ENCODE measurements around the gene DAB2IP.

The DAB2IP gene

GRCh38 chr9:121766081-121766683 lies 114.7 kb downstream of the DAB2IP start:
- DNase-seq: no peak

GRCh38 chr9:121767171-121767769 lies 115.8 kb downstream of the DAB2IP start:
- DNase-seq: no peak

- no peak for DNase-seq
Measured at GRCh38 chr9:121768416-121769015, 117.1 kb downstream of the DAB2IP start.

GRCh38 chr9:121769939-121770338 lies 118.5 kb downstream of the DAB2IP start:
- DNase-seq: no peak

- no peak for DNase-seq
Measured at GRCh38 chr9:121770415-121771273, 119.2 kb downstream of the DAB2IP start.

- no peak for DNase-seq
Measured at GRCh38 chr9:121771418-121771817, 120.0 kb downstream of the DAB2IP start.

- no peak for DNase-seq
Measured at GRCh38 chr9:121771851-121772599, 120.6 kb downstream of the DAB2IP start.

- no peak for DNase-seq
Measured at GRCh38 chr9:121772600-121773285, 121.3 kb downstream of the DAB2IP start.

- no peak for DNase-seq
Measured at GRCh38 chr9:121773286-121773953, 122.0 kb downstream of the DAB2IP start.

- no peak for DNase-seq
Measured at GRCh38 chr9:121773954-121774714, 122.7 kb downstream of the DAB2IP start.

- DNase-seq: no peak
Measured at GRCh38 chr9:121774715-121775613, 123.5 kb downstream of the DAB2IP start.

GRCh38 chr9:121776001-121776738 lies 124.7 kb downstream of the DAB2IP start:
- DNase-seq: no peak

- no peak for DNase-seq
Measured at GRCh38 chr9:121776739-121777637, 125.6 kb downstream of the DAB2IP start.

- no peak for DNase-seq
Measured at GRCh38 chr9:121778252-121779225, 127.1 kb downstream of the DAB2IP start.

- no peak for DNase-seq
Measured at GRCh38 chr9:121779381-121780117, 128.1 kb downstream of the DAB2IP start.

Measured in NCI-H187 (cell line).